ACC112 (cell line): Measurements from ENCODE around the gene OSBPL1A.

Experiments used
- H2AFZ ChIP-seq: fragments of 200-600 bp; sonication (generic); one replicate; pipeline ENCODE4 v1.6.0; 2017; ENCODE audit warnings: antibody characterized with exemption, low read length; ENCODE audit not compliant: unreplicated experiment
- H3K27ac ChIP-seq: fragments of 200-600 bp; sonication (generic); 2 replicates; pipeline ENCODE4 v1.5.1; 2014; ENCODE audit warnings: low read depth, mild to moderate bottlenecking, antibody characterized with exemption, low read length, moderate library complexity
- H3K27me3 ChIP-seq: fragments of 200-600 bp; sonication (generic); 2 replicates; pipeline ENCODE4 v1.6.1; 2014; ENCODE audit warnings: mild to moderate bottlenecking, antibody characterized with exemption, low read length, moderate library complexity, mixed read lengths; ENCODE audit not compliant: insufficient read depth
- H3K36me3 ChIP-seq: fragments of 200-600 bp; sonication (generic); 2 replicates; pipeline ENCODE4 v1.6.1; 2016; ENCODE audit warnings: mild to moderate bottlenecking, antibody characterized with exemption, low read length, moderate library complexity, mixed read lengths; ENCODE audit not compliant: insufficient read depth
- H3K4me1 ChIP-seq: fragments of 200-600 bp; sonication (generic); one replicate; pipeline ENCODE4 v1.6.1; 2016; ENCODE audit warnings: low read length, mixed read lengths; ENCODE audit not compliant: insufficient read depth, unreplicated experiment, control insufficient read depth
- H3K4me3 ChIP-seq: fragments of 200-600 bp; sonication (generic); 2 replicates; pipeline ENCODE4 v1.5.1; 2014; ENCODE audit warnings: mild to moderate bottlenecking, low read depth, low read length
- H3K79me2 ChIP-seq: fragments of 200-600 bp; sonication (generic); one replicate; pipeline ENCODE4 v1.6.0; 2016; ENCODE audit warnings: low read length; ENCODE audit not compliant: control insufficient read depth, unreplicated experiment, insufficient read depth

OSBPL1A gene

DNA sequence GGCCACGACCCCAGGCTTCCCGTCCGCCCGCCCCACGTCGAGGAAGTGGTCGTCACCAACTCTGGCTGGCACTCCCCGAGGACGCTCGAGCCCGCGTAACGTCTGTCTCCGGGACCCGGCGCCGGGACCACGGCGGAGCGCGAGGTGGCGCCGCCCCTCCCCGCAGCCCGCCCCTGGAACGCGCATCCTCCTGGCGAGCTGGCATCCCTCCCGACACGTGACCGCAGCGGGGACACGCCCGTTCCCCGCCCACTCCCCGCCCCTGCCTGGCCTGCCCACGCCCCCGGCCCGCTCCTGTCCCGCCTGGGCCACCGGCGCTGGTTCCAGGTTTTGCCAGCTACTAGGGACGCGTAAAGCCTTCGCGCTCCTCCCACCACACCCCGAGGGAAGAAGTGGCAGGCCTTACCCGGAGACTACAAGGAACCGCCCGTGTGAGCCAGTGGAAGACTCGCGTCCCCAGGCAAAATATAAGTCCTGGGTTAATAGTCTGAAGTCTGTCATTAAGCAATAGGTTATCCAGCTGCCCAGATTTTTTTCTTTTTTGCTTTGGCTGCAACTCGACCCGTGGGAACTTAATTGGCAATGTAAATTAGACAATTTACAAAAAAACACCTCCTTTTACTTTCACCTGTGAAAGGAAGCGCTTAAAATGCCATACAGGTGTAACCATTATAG, at the start of gene OSBPL1A:
Gene OSBPL1A, minus strand, starts transcription at position 131 of the 675 bp plus-strand sequence. CDS start 20,291 bp downstream, outside the sequence.
- peak within 1 kb of the TSS; percentile 71 for H3K27ac ChIP-seq
- peaks cover 20% of the 10 kb centered on the region for H3K4me1 ChIP-seq
- no peaks in the 10 kb centered on the region for H3K27me3 ChIP-seq
- peak within 1 kb of the TSS; percentile 83 for H2AFZ ChIP-seq
- no peaks in the 10 kb centered on the region for H3K36me3 ChIP-seq
- H3K4me3 ChIP-seq = peak within 1 kb of the TSS; percentile 84
- peaks cover 8% of the 10 kb centered on the region for H3K79me2 ChIP-seq

DNA sequence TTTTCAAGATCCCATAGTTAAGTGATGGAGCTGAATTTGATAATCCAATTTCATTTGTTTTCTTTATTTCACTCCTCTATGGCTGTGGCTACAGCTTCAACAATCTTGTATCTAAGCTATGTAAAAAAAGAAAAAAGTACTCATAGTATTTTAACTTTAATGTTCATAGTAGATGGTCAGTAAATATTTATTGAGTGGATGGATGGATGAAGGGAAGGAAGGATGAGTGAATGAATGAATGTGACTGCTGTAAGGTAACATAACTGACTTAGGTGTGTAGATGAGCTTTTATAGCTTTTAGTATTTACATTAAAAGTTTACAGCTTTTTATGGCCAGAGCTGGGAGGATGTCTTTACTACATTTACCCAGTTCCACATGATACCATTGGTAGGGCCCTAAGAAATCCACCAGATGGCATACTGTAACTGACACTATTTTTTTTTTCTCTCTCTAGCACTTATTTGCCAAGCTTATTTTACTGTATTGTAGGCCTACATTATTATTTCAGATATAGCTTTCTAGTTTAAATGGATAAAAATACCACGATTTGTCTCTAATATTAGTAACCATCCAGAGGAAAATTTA, 49.4 kb upstream of the OSBPL1A start:
- Histone ChIP-seq H3K4me3 (no peak overlapping the region), H3K79me2 (no peaks in the 10 kb centered on the region), H3K27me3 (no peaks in the 10 kb centered on the region), H2AFZ (no peak overlapping the region), H3K36me3 (peaks cover 25% of the 10 kb centered on the region), H3K4me1 (no peaks in the 10 kb centered on the region), H3K27ac (no peak overlapping the region)

DNA sequence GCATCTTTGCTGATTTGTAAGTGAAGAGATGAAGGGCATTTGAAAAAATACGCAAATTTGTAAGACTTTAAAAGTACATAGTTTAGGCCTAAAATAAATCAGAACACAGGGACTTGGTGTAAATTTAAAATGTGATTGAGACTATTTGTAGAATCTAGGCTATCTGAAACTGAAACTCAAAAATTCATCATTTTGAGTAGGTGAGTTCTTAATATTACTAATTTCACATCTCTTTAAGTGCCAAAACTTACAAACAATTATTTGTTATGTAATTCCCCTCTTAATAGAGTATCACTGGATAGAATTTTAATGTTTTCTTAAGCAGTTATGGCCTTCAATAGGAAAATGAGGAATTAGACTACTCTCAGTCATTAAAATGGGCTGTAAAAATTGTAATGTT, 48.8 kb upstream of the OSBPL1A start:
- peaks cover 21% of the 10 kb centered on the region for H3K36me3 ChIP-seq
- no peaks in the 10 kb centered on the region for H3K79me2 ChIP-seq
- no peaks in the 10 kb centered on the region for H3K4me1 ChIP-seq
- no peaks in the 10 kb centered on the region for H3K27me3 ChIP-seq
- H2AFZ ChIP-seq = no peak overlapping the region
- no peak overlapping the region for H3K27ac ChIP-seq
- no peak overlapping the region for H3K4me3 ChIP-seq

DNA sequence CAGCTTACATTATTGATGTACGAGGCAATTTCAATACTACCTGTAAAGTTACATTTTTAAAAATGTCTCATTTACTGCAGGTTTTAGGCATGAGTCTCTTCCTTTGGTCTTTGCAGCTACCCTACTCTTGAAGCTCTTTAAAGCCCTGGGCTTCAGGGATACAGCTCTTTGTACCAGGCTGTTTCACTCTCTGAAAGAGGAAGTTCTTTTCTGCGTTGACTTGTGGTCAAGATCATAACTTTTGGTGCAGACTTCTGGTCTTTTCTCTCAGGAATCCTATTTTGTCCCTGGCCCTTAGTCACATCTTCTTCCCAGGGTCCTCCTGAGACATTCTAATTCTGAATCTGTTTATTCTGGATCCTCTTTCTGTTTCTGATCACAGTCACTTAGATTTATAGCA, 46.2 kb upstream of the OSBPL1A start:
- peaks cover 8% of the 10 kb centered on the region; the same call in 1 of the 2 replicates for H3K36me3 ChIP-seq
- no peaks in the 10 kb centered on the region for H3K4me1 ChIP-seq
- no peaks in the 10 kb centered on the region for H3K79me2 ChIP-seq
- no peak overlapping the region for H3K27ac ChIP-seq
- no peak overlapping the region for H2AFZ ChIP-seq
- H3K27me3 ChIP-seq = no peaks in the 10 kb centered on the region
- no peak overlapping the region for H3K4me3 ChIP-seq

DNA sequence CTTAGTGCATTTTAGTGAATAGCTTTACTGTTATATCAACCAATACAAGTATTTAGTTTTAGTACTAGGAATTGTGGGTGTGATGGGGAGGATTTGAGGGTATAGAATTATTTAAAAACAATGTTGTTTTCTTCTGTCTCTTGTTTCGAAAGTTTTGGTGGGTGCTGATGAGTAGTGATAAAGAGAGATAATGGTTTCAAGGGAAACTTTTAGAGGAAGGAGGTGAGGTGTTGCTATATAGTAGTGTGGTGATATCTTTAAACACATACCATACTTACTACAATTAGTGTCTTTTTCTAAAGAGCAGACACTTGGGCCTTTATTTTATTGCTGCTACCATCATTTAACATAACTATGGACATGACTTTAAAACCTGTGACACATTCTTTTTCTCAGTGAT, 39.3 kb upstream of the OSBPL1A start:
- Histone ChIP-seq H3K27ac (no peak overlapping the region), H3K4me1 (no peaks in the 10 kb centered on the region), H2AFZ (no peak overlapping the region), H3K79me2 (no peaks in the 10 kb centered on the region), H3K4me3 (no peak overlapping the region), H3K36me3 (peaks cover 7% of the 10 kb centered on the region), H3K27me3 (no peaks in the 10 kb centered on the region)

DNA sequence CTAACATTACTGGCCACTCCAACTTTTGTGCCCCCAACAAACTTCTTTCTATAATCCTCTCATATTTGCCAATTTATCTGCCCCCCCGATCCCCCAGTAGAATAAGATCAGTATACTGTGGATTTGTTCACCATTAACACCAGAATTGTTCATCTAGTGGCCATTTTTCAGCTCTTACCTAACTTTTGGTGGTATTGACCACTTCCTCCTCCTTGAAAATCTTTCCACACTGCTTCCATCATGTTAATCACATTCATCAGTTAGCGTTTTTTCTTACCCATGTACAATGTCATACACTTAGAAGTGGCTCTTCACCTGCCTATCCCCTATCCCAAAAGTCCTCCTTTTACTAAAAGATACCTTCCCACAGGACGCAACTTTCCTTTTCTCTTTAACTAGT, 35.0 kb upstream of the OSBPL1A start:
- Histone ChIP-seq H3K36me3 (peaks cover 6% of the 10 kb centered on the region; the same call in 1 of the 2 replicates), H2AFZ (no peak overlapping the region), H3K79me2 (peaks cover 15% of the 10 kb centered on the region), H3K27me3 (no peaks in the 10 kb centered on the region), H3K4me1 (peaks cover 11% of the 10 kb centered on the region), H3K27ac (no peak overlapping the region), H3K4me3 (no peak overlapping the region)

DNA sequence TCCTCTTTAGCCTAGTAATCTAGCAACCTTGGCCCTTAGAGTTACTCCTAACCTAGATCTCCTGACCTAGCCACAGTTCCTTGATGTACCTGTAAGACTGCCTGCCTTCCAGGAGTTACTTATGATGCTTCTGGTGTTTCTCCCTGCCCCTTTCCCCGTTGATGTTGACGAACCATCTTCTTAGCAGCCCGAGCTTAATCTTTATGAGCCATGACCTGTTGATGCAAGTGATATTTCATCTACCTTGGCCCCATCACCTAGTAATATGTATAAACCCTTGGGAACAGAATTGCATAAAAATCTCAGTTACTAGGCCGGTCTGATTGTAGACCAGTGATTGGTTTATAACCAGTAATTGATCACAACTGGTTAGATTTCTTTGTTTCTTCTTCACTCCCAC, 31.6 kb upstream of the OSBPL1A start:
- Histone ChIP-seq H3K27ac (no peak overlapping the region), H3K79me2 (peaks cover 23% of the 10 kb centered on the region), H3K4me3 (no peak overlapping the region), H3K4me1 (peaks cover 12% of the 10 kb centered on the region), H2AFZ (no peak overlapping the region), H3K27me3 (no peaks in the 10 kb centered on the region), H3K36me3 (peaks cover 6% of the 10 kb centered on the region; the same call in 1 of the 2 replicates)

DNA sequence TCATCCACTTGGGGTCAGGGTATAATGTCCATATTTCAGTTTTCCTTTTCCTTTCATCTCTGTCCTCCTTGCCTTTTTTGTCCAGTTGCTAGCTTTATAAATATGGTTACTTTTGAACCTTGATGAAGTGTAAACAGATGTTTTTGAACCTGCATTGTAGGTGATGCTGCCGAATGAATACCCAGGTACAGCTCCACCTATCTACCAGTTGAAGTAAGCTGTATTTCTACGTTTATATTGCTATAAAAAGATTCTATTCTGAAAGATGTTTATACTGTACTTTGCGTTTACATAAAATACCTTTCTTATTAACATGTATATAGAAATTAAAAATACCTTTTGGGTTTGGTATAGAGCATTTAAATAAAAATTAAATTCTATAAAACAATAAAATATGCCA, 31.1 kb upstream of the OSBPL1A start:
- Histone ChIP-seq H3K79me2 (peaks cover 23% of the 10 kb centered on the region), H3K27ac (no peak overlapping the region), H3K27me3 (no peaks in the 10 kb centered on the region), H3K4me1 (peaks cover 12% of the 10 kb centered on the region), H3K4me3 (peak overlapping the region; percentile 86), H3K36me3 (peaks cover 6% of the 10 kb centered on the region; the same call in 1 of the 2 replicates), H2AFZ (no peak overlapping the region)

DNA sequence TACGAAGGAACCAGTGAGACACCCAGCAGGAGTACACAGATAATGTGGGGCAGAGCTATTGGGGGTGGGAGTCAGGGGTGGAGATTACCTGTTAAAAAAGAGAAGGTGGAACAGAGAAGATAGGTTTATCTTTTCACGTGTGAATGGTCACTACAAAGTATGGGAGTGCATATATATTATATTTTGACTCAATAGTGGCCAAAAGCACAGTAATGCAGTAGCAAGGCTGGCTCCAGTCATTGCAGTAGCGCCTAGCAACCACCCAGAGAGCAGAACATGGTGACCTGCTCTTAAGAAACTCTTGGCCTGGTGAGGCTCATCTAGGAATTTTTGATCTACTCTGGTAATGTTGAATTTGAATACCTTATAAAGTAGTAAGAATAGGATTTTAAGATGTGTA, 29.9 kb upstream of the OSBPL1A start:
- H3K79me2 ChIP-seq = peaks cover 23% of the 10 kb centered on the region
- peak overlapping the region; percentile 86 for H3K4me3 ChIP-seq
- peak overlapping the region; percentile 76 for H3K27ac ChIP-seq
- H2AFZ ChIP-seq = peak overlapping the region; percentile 99
- peaks cover 12% of the 10 kb centered on the region for H3K4me1 ChIP-seq
- peaks cover 6% of the 10 kb centered on the region; the same call in 1 of the 2 replicates for H3K36me3 ChIP-seq
- H3K27me3 ChIP-seq = no peaks in the 10 kb centered on the region

DNA sequence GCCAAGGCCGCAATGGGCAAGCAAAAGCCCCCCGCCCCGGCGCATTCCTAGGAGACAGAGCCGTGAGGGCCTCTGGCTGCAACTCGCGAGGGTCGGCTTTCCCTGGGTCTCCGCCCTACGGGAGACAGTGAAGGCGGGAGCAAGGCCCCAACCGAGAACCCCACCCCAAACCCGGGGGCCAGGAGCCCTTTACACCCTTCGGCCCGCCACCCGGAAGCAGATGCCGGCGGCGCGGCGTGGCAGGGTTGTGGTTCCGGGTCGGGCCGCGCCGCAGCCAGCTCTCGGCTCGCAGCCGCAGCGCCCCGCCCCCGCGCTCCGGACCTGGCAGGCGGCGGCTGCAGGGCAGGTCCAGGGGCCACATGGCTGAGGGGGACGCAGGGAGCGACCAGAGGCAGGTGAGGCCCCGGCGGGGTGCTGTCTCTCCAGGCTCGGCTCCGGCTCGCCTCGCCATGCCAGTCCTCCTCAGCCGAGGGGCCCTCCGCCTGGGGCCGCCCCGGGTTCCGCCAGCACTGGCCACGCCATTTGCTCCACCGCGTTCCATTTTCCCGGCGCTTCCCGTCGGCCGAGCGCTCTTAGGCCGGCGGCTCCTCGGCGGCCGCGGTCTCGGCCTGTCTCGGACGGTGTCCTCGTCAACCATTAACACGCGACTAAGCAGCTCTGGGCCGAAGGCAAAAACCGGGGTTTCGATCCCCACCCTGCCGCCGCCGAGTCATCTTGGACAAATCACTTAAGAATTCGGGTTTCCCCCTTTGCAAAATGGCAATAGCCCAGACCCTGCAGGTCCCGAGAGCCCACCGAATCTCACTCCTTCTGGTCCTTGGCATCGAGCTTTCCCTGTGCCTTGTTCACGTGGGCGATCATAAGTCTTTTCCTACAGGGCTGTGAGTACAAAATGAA, 29.0 kb upstream of the OSBPL1A start, which contains the start of gene IMPACT:
Gene IMPACT, plus strand, starts transcription at position 273 of the 897 bp plus-strand sequence. Its CDS starts 87 bp downstream, at position 360.
- H3K27me3 ChIP-seq = no peaks in the 10 kb centered on the region
- H3K4me3 ChIP-seq = peak within 1 kb of the TSS; percentile 86
- H3K4me1 ChIP-seq = peaks cover 12% of the 10 kb centered on the region
- peak within 1 kb of the TSS; percentile 99 for H2AFZ ChIP-seq
- peaks cover 6% of the 10 kb centered on the region; the same call in 1 of the 2 replicates for H3K36me3 ChIP-seq
- H3K79me2 ChIP-seq = peaks cover 23% of the 10 kb centered on the region
- peak within 1 kb of the TSS; percentile 76 for H3K27ac ChIP-seq
